Tibial nerve (tissue), 4 donors: ENCODE data around the gene GRM3.

Source experiments
- CTCF ChIP-seq, 5 experiments: fragments of 200-600 bp in 3 of 5; fragments of 450-650 bp in 2 of 5; sonication (generic) in 3 of 5; IDR thresholded peaks; one replicate each; pipeline ENCODE4 v1.5.1; 2016 to 2019; ENCODE audit warnings: antibody characterized with exemption in 5 of 5, mild to moderate bottlenecking in 3 of 5, moderate library complexity in 2 of 5
- EP300 ChIP-seq, 2 donors: sonication (generic); formaldehyde crosslinking; IDR thresholded peaks; one replicate each; pipeline ENCODE4 v1.6.1; 2017; ENCODE audit warnings: antibody characterized with exemption in 2 of 2, mild to moderate bottlenecking in 1 of 2

GRCh38 chr7:86653919-86654659 lies 10.4 kb downstream of the GRM3 start:
- TF ChIP-seq EP300 (IDR thresholded peaks at IDR 0.05) (no peak), CTCF (IDR thresholded peaks at IDR 0.05) (no peak)
